ENCODE measurements around the gene DIS3L2. TPM values are rescaled to one million over a fixed set of nuclear protein-coding genes. Genes with fewer than 3 reads are reported as not detected.

DIS3L2 gene
- total RNA-seq, 2 donors from 2014 or later, result 39.5 to 42.4 TPM

- Mint-ChIP-seq H3K27ac (no peak overlapping the region), H3K27me3 (ENCODE audit: insufficient read depth) (peaks cover 8% of the 10 kb centered on the region), H3K9me3 (no peaks in the 10 kb centered on the region), H3K4me1 (peaks cover 36% of the 10 kb centered on the region), H3K4me3 (no peak overlapping the region), H3K36me3 (ENCODE audit: low read depth) (peaks cover 3% of the 10 kb centered on the region)
- Histone ChIP-seq H3K27me3 (ENCODE audit: control insufficient read depth, insufficient read depth, low read length, poor library complexity, severe bottlenecking) (peaks cover 22% of the 10 kb centered on the region), H3K27ac (ENCODE audit: low read depth, low read length) (peak overlapping the region; percentile 72), H3K4me1 (ENCODE audit: control insufficient read depth, insufficient read depth, low read length) (no peaks in the 10 kb centered on the region), H3K9ac (ENCODE audit: extremely low read depth, low read length, poor library complexity, severe bottlenecking) (no peak overlapping the region), H3K9me3 (ENCODE audit: control insufficient read depth, low read length) (no peaks in the 10 kb centered on the region), H3K4me3 (ENCODE audit: low read length) (no peak overlapping the region), H3K36me3 (ENCODE audit: control insufficient read depth, insufficient read depth, low read length) (no peaks in the 10 kb centered on the region)
- no peak for TF ChIP-seq CTCF (conservative IDR thresholded peaks at IDR 0.05)
- no peak for DNase-seq
- WGBS, 2 experiments (ENCODE audit: insufficient coverage in 1 of 2, insufficient read length in 1 of 2), result 94 to 96% methylated on average over 2 to 4 of the region's 4 CpGs
Observed at GRCh38 chr2:232234922-232235615, 273.6 kb downstream of the DIS3L2 start.

GRCh38 chr2:232235716-232236115 lies 274.2 kb downstream of the DIS3L2 start:
- H3K9me3 Mint-ChIP-seq, result no peaks in the 10 kb centered on the region
- H3K27ac Mint-ChIP-seq, result no peak overlapping the region
- H3K9me3 ChIP-seq (ENCODE audit: control insufficient read depth, low read length), result no peaks in the 10 kb centered on the region
- peaks cover 34% of the 10 kb centered on the region for H3K4me1 Mint-ChIP-seq
- no peaks in the 10 kb centered on the region for H3K4me1 ChIP-seq (ENCODE audit: control insufficient read depth, insufficient read depth, low read length)
- no peak for TF ChIP-seq CTCF (conservative IDR thresholded peaks at IDR 0.05)
- DNase-seq, result peak; percentile 63
- WGBS, 2 experiments (ENCODE audit: insufficient coverage in 1 of 2, insufficient read length in 1 of 2), result 67 to 77% methylated on average over 1 to 5 of the region's 5 CpGs
- peak overlapping the region; percentile 72 for H3K27ac ChIP-seq (ENCODE audit: low read depth, low read length)
- peaks cover 8% of the 10 kb centered on the region for H3K27me3 Mint-ChIP-seq (ENCODE audit: insufficient read depth)
- no peak overlapping the region for H3K4me3 ChIP-seq (ENCODE audit: low read length)
- H3K36me3 Mint-ChIP-seq (ENCODE audit: low read depth), result peaks cover 3% of the 10 kb centered on the region
- no peak overlapping the region for H3K9ac ChIP-seq (ENCODE audit: extremely low read depth, low read length, poor library complexity, severe bottlenecking)
- H3K4me3 Mint-ChIP-seq, result no peak overlapping the region
- no peaks in the 10 kb centered on the region for H3K36me3 ChIP-seq (ENCODE audit: control insufficient read depth, insufficient read depth, low read length)
- peaks cover 28% of the 10 kb centered on the region for H3K27me3 ChIP-seq (ENCODE audit: control insufficient read depth, insufficient read depth, low read length, poor library complexity, severe bottlenecking)

GRCh38 chr2:232236200-232236599 lies 274.7 kb downstream of the DIS3L2 start:
- Mint-ChIP-seq H3K4me1 (peaks cover 30% of the 10 kb centered on the region), H3K9me3 (no peaks in the 10 kb centered on the region), H3K27me3 (ENCODE audit: insufficient read depth) (peaks cover 8% of the 10 kb centered on the region), H3K4me3 (no peak overlapping the region), H3K36me3 (ENCODE audit: low read depth) (peaks cover 3% of the 10 kb centered on the region), H3K27ac (no peak overlapping the region)
- Histone ChIP-seq H3K4me1 (ENCODE audit: control insufficient read depth, insufficient read depth, low read length) (no peaks in the 10 kb centered on the region), H3K9ac (ENCODE audit: extremely low read depth, low read length, poor library complexity, severe bottlenecking) (no peak overlapping the region), H3K36me3 (ENCODE audit: control insufficient read depth, insufficient read depth, low read length) (no peaks in the 10 kb centered on the region), H3K9me3 (ENCODE audit: control insufficient read depth, low read length) (no peaks in the 10 kb centered on the region), H3K4me3 (ENCODE audit: low read length) (no peak overlapping the region), H3K27ac (ENCODE audit: low read depth, low read length) (peak overlapping the region; percentile 72), H3K27me3 (ENCODE audit: control insufficient read depth, insufficient read depth, low read length, poor library complexity, severe bottlenecking) (peaks cover 30% of the 10 kb centered on the region)
- TF ChIP-seq CTCF (conservative IDR thresholded peaks at IDR 0.05), result no peak
- no peak for DNase-seq

Data from endodermal cell (in vitro differentiated cells).